HG03139 (cell line): ENCODE results near the gene RRM2.

Experiments used
- ATAC-seq: cut with Tn5 transposase; IDR thresholded peaks from one replicate; pipeline ENCODE4 v1.9.1; 2021; ENCODE audit not compliant: unreplicated experiment

The RRM2 gene

DNA sequence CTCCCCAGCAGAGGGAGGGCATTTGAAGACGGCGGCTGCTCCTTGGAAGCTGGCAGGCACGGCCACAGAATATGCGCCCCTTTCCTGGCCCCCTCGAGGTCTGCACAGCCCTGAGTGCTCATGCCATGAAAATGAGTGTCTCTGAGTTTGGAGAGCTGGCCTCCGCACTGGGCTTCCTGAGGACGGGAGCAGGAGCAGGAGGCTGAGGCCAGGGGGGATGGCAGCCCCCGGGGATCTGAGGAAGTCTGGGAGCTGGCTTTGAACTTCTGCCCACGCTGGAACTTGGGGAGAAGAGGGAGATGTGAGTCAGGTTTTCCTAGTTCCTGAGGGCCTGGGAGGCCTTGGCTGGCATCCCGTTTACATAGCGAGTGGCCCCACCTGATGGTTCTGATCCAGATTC is 47.0 kb downstream of the RRM2 start:
- ATAC-seq = no peak

- ATAC-seq = no peak
Observed at GRCh38 chr2:10170256-10170655, 47.7 kb downstream of the RRM2 start.

- ATAC-seq = no peak
Observed at GRCh38 chr2:10171006-10171800, 48.7 kb downstream of the RRM2 start.

DNA sequence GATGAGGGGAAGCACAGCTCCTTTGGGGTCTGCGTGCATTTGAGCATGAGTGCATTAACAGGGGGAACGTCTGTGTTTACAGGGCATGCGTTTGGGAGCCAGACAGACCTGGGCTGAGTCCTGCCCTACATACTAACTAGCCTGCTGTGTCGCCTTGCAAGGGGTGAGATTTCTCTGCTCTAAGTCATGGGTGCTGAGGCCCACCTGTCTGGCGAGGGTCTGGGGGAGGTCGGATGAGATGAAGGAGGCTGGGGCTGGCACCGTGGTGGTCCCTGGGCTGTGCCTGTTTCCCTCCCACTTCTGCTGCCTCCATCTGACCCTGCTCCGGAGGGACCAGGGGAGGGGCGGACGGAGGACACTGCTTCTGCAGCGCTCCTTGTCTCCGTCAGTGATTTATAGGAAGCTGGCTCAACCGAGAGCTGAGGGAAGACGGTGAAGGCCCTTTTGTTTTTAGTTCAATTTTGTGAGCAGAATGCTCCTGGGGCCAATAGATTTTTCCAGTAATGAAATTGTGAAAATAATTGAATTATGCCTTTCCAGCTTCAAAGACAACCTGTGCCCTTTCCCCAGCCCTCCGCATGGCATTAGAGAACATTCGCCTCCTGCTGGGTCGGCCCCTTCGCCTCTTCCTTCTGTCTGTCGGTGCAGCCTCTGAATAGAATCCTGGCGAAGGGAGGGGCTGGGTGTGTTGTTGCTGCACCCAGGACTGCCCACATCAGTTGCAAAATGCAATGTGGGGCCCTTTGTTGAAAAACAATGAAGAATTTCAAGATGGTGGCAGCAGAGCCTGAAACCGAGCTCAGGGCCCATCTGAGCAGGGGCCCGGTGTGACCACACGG is 49.7 kb downstream of the RRM2 start:
- ATAC-seq = no peak

- no peak for ATAC-seq
Observed at GRCh38 chr2:10173258-10174005, 50.9 kb downstream of the RRM2 start.

- ATAC-seq = no peak
Observed at GRCh38 chr2:10174173-10174572, 51.6 kb downstream of the RRM2 start.

DNA sequence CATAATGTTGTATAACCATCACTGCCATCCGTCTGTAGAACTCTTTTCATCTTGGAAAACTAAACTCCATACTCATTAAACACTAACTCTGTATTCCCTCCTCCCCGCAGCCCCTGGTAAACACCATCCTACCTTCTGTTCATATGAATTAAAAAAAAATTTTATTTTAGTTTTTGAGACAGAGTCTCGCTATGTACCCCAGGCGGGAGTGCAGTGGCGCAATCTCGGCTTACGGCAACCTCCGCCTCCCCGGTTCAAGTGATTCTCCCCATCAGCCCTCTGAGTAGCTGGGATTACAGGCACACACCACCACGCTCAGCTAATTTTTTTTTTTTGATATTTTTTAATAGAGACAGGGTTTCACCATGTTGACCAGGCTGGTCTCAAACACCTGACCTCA is 52.9 kb downstream of the RRM2 start:
- no peak for ATAC-seq

DNA sequence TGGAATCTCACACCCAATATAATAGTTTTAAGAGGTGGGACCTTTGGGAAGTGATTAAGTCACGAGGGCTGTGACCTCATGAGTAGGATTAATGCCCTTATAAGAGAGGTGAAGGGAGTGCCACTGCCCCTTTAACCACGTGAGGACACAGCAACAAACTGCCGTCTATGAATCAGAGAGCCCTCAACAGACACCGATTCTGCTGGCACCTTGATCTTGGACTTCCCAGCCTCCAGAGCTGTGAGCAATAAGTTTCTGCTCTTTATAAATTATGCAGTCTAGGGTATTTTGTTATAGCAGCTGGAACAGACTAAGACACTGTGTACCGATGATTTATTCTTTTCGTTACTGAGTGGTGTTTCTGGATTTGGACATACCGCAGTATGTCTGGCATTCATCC is 56.2 kb downstream of the RRM2 start:
- ATAC-seq = no peak

- no peak for ATAC-seq
Observed at GRCh38 chr2:10179422-10179821, 56.9 kb downstream of the RRM2 start.

DNA sequence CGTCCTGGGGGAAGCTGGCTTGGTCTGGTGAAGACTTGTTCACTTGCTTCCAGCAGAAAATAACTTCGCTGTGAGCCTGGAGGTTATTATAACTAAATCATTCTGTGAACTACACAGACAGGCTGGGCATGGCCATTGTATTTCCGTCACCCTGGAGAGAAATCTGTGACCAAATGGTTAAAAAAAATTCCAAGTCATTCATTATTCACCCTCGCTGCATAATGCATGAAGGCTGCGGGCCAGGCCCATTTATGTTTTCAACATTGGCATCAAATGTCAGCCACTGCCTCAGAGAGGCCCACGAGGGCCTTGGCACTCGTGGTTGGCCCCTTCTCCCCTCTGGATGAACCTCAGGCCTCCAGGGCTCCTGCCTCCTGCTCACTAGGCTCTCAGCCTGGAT is 57.7 kb downstream of the RRM2 start:
- no peak for ATAC-seq
